Transverse colon (tissue), 4 donors: ENCODE measurements around the gene ACBD6.

Experiments
- CTCF ChIP-seq, 5 experiments: fragments of 200-600 bp in 3 of 5; fragments of 450-650 bp in 2 of 5; sonication (generic) in 3 of 5; IDR thresholded peaks; 1 replicate in 2 of 5; 2 replicates in 3 of 5; pipeline ENCODE4 v1.5.1; 2016 to 2017; ENCODE audit warnings: antibody characterized with exemption in 5 of 5, inconsistent platforms in 3 of 5, mild to moderate bottlenecking in 2 of 5, moderate library complexity in 1 of 5
- POLR2A ChIP-seq: fragments of 450-650 bp; IDR thresholded peaks from one replicate; pipeline ENCODE4 v1.6.1; 2016; ENCODE audit warnings: antibody characterized with exemption, mild to moderate bottlenecking, moderate library complexity
- POLR2AphosphoS5 ChIP-seq, 3 donors: sonication (generic); formaldehyde crosslinking; IDR thresholded peaks; one replicate each; pipeline ENCODE4 v1.6.1; 2016; ENCODE audit warnings: antibody characterized with exemption in 3 of 3

- TF ChIP-seq CTCF (IDR thresholded peaks at IDR 0.05): no peak
- TF ChIP-seq POLR2AphosphoS5 (IDR thresholded peaks at IDR 0.05): no peak
- TF ChIP-seq POLR2A: no peak
These were observed 13.0 kb upstream of the ACBD6 start for GRCh38 chr1:180515364-180515763.
